Loucy (cell line): ENCODE measurements around the gene USP4.

ENCODE experiments used
- H2AFZ ChIP-seq: fragments of 200-600 bp; sonication (generic); 2 replicates; pipeline ENCODE4 v1.6.0; 2016; ENCODE audit warnings: antibody characterized with exemption, mild to moderate bottlenecking, low read length, moderate library complexity
- H3F3A ChIP-seq: fragments of 200-600 bp; 2 replicates; pipeline ENCODE4 v1.6.0; 2016; ENCODE audit warnings: antibody characterized with exemption, low read depth, mild to moderate bottlenecking
- H3K27me3 ChIP-seq: fragments of 200-600 bp; sonication (generic); 2 replicates; pipeline ENCODE4 v1.6.1; 2014; ENCODE audit warnings: low read length, mild to moderate bottlenecking; ENCODE audit not compliant: insufficient read depth, poor library complexity, severe bottlenecking
- H3K36me3 ChIP-seq: fragments of 200-600 bp; sonication (generic); 2 replicates; pipeline ENCODE4 v1.6.1; 2016; ENCODE audit warnings: low read length; ENCODE audit not compliant: insufficient read depth
- H3K4me1 ChIP-seq: fragments of 200-600 bp; sonication (generic); 2 replicates; pipeline ENCODE4 v1.5.1; 2014; ENCODE audit warnings: low read length, mild to moderate bottlenecking; ENCODE audit not compliant: insufficient read depth, poor library complexity, severe bottlenecking
- H3K4me2 ChIP-seq: fragments of 200-600 bp; sonication (generic); 2 replicates; pipeline ENCODE4 v1.6.0; 2014; ENCODE audit warnings: antibody characterized with exemption, low read length, low read depth, mild to moderate bottlenecking; ENCODE audit not compliant: poor library complexity, severe bottlenecking
- H3K4me3 ChIP-seq: fragments of 200-600 bp; sonication (generic); 2 replicates; pipeline ENCODE4 v1.5.1; 2014; ENCODE audit warnings: low read length, mild to moderate bottlenecking, mixed read lengths; ENCODE audit not compliant: poor library complexity, severe bottlenecking
- H3K79me2 ChIP-seq: fragments of 200-600 bp; sonication (generic); 2 replicates; pipeline ENCODE4 v1.6.1; 2014; ENCODE audit warnings: low read length; ENCODE audit not compliant: insufficient read depth
- H3K9ac ChIP-seq: fragments of 200-600 bp; sonication (generic); 2 replicates; pipeline ENCODE4 v1.6.0; 2014; ENCODE audit warnings: mild to moderate bottlenecking, low read depth, low read length, moderate library complexity; ENCODE audit not compliant: poor library complexity, severe bottlenecking
- H3K9me2 ChIP-seq: fragments of 200-600 bp; sonication (generic); replicated peaks from 2 replicates; pipeline ENCODE4 v1.6.1; 2016; ENCODE audit warnings: low read depth, low read length, mixed read lengths
- H3K9me3 ChIP-seq: fragments of 200-600 bp; sonication (generic); 2 replicates; pipeline ENCODE4 v1.6.1; 2014; ENCODE audit warnings: mild to moderate bottlenecking, antibody characterized with exemption, low read length, low read depth; ENCODE audit not compliant: insufficient read depth
- H4K20me1 ChIP-seq: fragments of 200-600 bp; sonication (generic); 2 replicates; pipeline ENCODE4 v1.6.0; 2014; ENCODE audit warnings: antibody characterized with exemption, low read length, mild to moderate bottlenecking; ENCODE audit not compliant: insufficient read depth, poor library complexity, severe bottlenecking
- EZH2phosphoT487 ChIP-seq: fragments of 200-600 bp; IDR thresholded peaks from 2 replicates; pipeline ENCODE4 v1.6.1; 2018; ENCODE audit warnings: antibody characterized with exemption, mild to moderate bottlenecking, moderate library complexity, borderline replicate concordance
- TF ChIP-seq, protein P1 (sequence below): fragments of 200-600 bp; sonication (generic); conservative IDR thresholded peaks from 2 replicates; pipeline ENCODE4 v1.5.1; 2014; ENCODE audit warnings: mild to moderate bottlenecking, antibody characterized with exemption, low read length

The USP4 gene

DNA sequence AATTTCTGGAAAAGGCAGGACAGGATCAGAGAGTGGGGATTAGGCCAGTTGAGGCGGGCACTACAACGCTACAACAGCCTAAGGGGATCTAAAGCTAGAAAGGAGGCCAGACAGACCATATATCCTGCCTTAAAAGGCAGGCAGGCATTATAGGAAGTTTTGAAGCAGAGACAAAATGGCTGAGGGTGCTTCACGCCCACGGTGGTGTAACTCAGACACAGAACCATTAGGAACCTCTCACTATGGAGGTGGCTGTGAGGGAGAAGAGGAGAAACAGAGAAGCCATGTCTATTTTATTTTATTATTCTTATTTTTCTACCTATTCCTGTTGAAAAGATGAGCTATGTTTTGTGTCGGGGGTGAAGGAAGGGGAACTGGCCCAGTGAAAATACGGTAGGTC is 2.1 kb upstream of the USP4 start:
- no peaks in the 10 kb centered on the region for H3K9me2 ChIP-seq
- no peaks in the 10 kb centered on the region for H3K36me3 ChIP-seq
- no peaks in the 10 kb centered on the region for H4K20me1 ChIP-seq
- H3F3A ChIP-seq, result peaks cover 3% of the 10 kb centered on the region; the same call in 1 of the 2 replicates
- no peaks in the 10 kb centered on the region for H3K9me3 ChIP-seq
- H2AFZ ChIP-seq, result no peak overlapping the region
- H3K4me2 ChIP-seq, result no peak overlapping the region
- H3K79me2 ChIP-seq, result peaks cover 28% of the 10 kb centered on the region
- H3K4me1 ChIP-seq, result peaks cover 28% of the 10 kb centered on the region
- no peaks in the 10 kb centered on the region for H3K27me3 ChIP-seq
- H3K9ac ChIP-seq, result peak overlapping the region; percentile 93
- TF ChIP-seq EZH2phosphoT487, result no peak
- TF ChIP-seq, protein P1, sequence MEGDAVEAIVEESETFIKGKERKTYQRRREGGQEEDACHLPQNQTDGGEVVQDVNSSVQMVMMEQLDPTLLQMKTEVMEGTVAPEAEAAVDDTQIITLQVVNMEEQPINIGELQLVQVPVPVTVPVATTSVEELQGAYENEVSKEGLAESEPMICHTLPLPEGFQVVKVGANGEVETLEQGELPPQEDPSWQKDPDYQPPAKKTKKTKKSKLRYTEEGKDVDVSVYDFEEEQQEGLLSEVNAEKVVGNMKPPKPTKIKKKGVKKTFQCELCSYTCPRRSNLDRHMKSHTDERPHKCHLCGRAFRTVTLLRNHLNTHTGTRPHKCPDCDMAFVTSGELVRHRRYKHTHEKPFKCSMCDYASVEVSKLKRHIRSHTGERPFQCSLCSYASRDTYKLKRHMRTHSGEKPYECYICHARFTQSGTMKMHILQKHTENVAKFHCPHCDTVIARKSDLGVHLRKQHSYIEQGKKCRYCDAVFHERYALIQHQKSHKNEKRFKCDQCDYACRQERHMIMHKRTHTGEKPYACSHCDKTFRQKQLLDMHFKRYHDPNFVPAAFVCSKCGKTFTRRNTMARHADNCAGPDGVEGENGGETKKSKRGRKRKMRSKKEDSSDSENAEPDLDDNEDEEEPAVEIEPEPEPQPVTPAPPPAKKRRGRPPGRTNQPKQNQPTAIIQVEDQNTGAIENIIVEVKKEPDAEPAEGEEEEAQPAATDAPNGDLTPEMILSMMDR, result no peak
- H3K4me3 ChIP-seq, result no peak overlapping the region

DNA sequence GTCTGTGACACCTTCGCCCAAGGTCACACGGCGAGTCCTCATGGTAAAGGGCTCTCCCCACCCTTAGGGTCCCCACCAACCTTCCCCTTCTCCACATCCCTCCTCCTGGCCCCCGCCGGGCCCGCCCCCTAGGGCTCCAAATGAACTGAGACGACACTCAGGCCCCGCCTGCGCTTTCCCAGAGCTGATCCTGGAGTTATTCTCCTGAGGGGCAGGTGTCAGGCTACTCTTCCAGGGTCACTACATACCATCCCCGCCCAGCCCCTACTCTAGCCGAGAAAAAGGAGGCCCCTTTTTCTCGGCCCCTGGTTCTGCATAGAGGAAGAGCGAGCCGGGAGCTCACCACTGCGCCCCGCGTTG is 292 bp downstream of the USP4 start:
- peak overlapping the region; percentile 93 for H3K9ac ChIP-seq
- H3K4me2 ChIP-seq, result peak overlapping the region; percentile 86
- H3K9me3 ChIP-seq, result no peaks in the 10 kb centered on the region
- H4K20me1 ChIP-seq, result peaks cover 3% of the 10 kb centered on the region
- peaks cover 31% of the 10 kb centered on the region for H3K4me1 ChIP-seq
- no peaks in the 10 kb centered on the region for H3K9me2 ChIP-seq
- TF ChIP-seq, protein P1, result no peak
- TF ChIP-seq EZH2phosphoT487, result no peak
- peaks cover 3% of the 10 kb centered on the region; the same call in 1 of the 2 replicates for H3F3A ChIP-seq
- H3K79me2 ChIP-seq, result peaks cover 48% of the 10 kb centered on the region
- H3K4me3 ChIP-seq, result peak overlapping the region; percentile 92
- H2AFZ ChIP-seq, result peak overlapping the region; percentile 88
- H3K36me3 ChIP-seq, result peaks cover 11% of the 10 kb centered on the region; the same call in 1 of the 2 replicates
- H3K27me3 ChIP-seq, result no peaks in the 10 kb centered on the region

DNA sequence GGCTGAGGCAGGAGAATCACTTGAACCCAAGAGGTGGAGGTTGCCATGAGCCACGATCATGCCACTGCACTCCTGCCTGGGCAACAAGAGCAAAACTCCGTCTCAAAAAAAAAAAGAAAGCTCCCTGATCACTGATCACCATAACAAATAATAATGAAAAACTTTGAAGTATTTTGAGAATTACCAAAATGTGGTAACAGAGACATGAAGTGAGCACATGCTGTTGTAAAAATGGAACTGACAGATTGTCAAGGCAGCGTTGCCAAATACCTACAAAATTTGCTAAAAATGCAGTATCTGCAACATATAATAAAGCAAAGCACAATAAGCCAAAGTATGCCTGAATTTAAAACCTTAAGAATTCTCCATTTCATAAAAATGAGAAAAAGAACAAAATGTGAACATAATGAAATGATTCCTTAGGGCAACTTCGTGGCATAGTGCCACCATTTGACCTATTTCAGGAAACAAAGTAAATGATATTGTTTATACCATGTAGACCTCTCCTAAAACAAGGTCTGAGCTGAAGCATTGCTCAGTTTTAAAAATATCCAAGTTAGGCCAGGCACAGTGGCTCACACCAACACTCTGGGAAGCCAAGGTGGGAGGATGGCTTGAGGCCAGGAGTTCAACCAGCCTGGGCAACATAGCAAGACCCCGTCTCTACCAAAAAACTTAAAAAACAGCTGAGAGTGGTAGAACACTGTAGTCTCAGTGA is 5.8 kb downstream of the USP4 start:
- TF ChIP-seq EZH2phosphoT487, result no peak
- TF ChIP-seq, protein P1, result no peak
- Histone ChIP-seq H3K4me2 (peak overlapping the region; percentile 4), H3K9ac (no peak overlapping the region), H3F3A (no peaks in the 10 kb centered on the region), H3K4me1 (peaks cover 15% of the 10 kb centered on the region), H4K20me1 (peaks cover 3% of the 10 kb centered on the region), H3K36me3 (peaks cover 51% of the 10 kb centered on the region), H3K4me3 (no peak overlapping the region), H3K27me3 (no peaks in the 10 kb centered on the region), H3K9me2 (no peaks in the 10 kb centered on the region), H3K9me3 (no peaks in the 10 kb centered on the region), H2AFZ (no peak overlapping the region), H3K79me2 (peaks cover 48% of the 10 kb centered on the region)
